Measurements from ENCODE around the gene HTRA3.

- TF ChIP-seq CTCF (IDR thresholded peaks at IDR 0.05; ENCODE audit: poor library complexity) (no peak), EZH2 (IDR thresholded peaks at IDR 0.05; ENCODE audit: borderline replicate concordance) (no peak), EZH2phosphoT487 (IDR thresholded peaks at IDR 0.05; ENCODE audit: low read depth, severe bottlenecking, unreplicated experiment) (no peak)
Measured at GRCh38 chr4:8325291-8325973, 55.9 kb downstream of the HTRA3 start.

Measured in hepatocyte (in vitro differentiated cells).